IMR-90 (cell line): ENCODE measurements around the gene ABHD12B. TPM values are rescaled to one million over a fixed set of nuclear protein-coding genes. Genes with fewer than 3 reads are reported as not detected.

Experiments used
- ATAC-seq: fragments of 200-7000 bp; cut with Tn5 transposase; 2 replicates; pipeline ENCODE4 v1.9.1; 2020; ENCODE audit warnings: low read depth, mild to moderate bottlenecking, moderate library complexity
- BruUV-seq: library from RNA; stranded (reverse); fragments of 400-500 nt; replicated peaks from 2 replicates; lab custom pipeline; 2021; lab: Mats Ljungman, UMichigan
- CTCF ChIA-PET: fragments of 300-600 bp; formaldehyde crosslinking; extraction: SDS; loops from one replicate; lab custom pipeline; 2021; ENCODE audit warnings: antibody characterized with exemption; lab: Yijun Ruan, JAX
- POLR2A ChIA-PET: fragments of 300-600 bp; sonication (Branson Sonifier 250); formaldehyde crosslinking; loops from one replicate; lab custom pipeline; 2022; ENCODE audit warnings: antibody characterized with exemption; ENCODE audit not compliant: unreplicated experiment; lab: Charles Lee
- DNase-seq: peaks from one replicate; pipeline ENCODE4 v3.0.0; 2013
- H2AFZ ChIP-seq: replicated peaks from 2 replicates; pipeline ENCODE3; 2013; ENCODE audit warnings: low read length, mild to moderate bottlenecking; ENCODE audit not compliant: poor library complexity
- H2AK5ac ChIP-seq: 2 replicates; pipeline ENCODE4 v1.6.1; 2013; ENCODE audit warnings: low read depth, low read length, inconsistent platforms
- H2AK9ac ChIP-seq: replicated peaks from 2 replicates; pipeline ENCODE3; 2013; ENCODE audit warnings: mild to moderate bottlenecking, low read depth, low read length, moderate library complexity; ENCODE audit not compliant: poor library complexity
- H2BK120ac ChIP-seq: 2 replicates; pipeline ENCODE4 v1.6.1; 2013; ENCODE audit warnings: low read depth, low read length, inconsistent platforms
- H2BK15ac ChIP-seq: 3 replicates; pipeline ENCODE4 v1.6.1; 2013; ENCODE audit warnings: low read depth, low read length, inconsistent platforms
- H2BK20ac ChIP-seq: 2 replicates; pipeline ENCODE4 v1.6.1; 2013; ENCODE audit warnings: low read depth, mild to moderate bottlenecking, inconsistent platforms, low read length, moderate library complexity
- H2BK5ac ChIP-seq: 2 replicates; pipeline ENCODE4 v1.6.1; 2013; ENCODE audit warnings: mild to moderate bottlenecking, low read depth, low read length, inconsistent platforms; ENCODE audit not compliant: poor library complexity, severe bottlenecking
- H3K14ac ChIP-seq: replicated peaks from 2 replicates; pipeline ENCODE4 v1.6.1; 2013; ENCODE audit warnings: low read depth, low read length, inconsistent platforms
- H3K18ac ChIP-seq: 2 replicates; pipeline ENCODE4 v1.6.1; 2013; ENCODE audit warnings: low read depth, low read length, control low read depth
- H3K23ac ChIP-seq: 2 replicates; pipeline ENCODE4 v1.6.1; 2013; ENCODE audit warnings: low read depth, low read length, inconsistent platforms
- H3K27ac ChIP-seq: 2 replicates; pipeline ENCODE4 v1.5.1; 2013; ENCODE audit warnings: mild to moderate bottlenecking, control low read depth, low read length; ENCODE audit not compliant: insufficient read depth
- H3K27me3 ChIP-seq: 2 replicates; pipeline ENCODE4 v1.6.1; 2013; ENCODE audit warnings: low read length; ENCODE audit not compliant: control insufficient read depth, insufficient read depth
- H3K36me3 ChIP-seq: 2 replicates; pipeline ENCODE4 v1.6.1; 2013; ENCODE audit warnings: low read length, mixed read lengths; ENCODE audit not compliant: control insufficient read depth, insufficient read depth
- H3K4ac ChIP-seq: 2 replicates; pipeline ENCODE4 v1.6.1; 2013; ENCODE audit warnings: low read depth, low read length, inconsistent platforms
- H3K4me1 ChIP-seq: 2 replicates; pipeline ENCODE4 v1.6.1; 2013; ENCODE audit warnings: low read length, mixed read lengths; ENCODE audit not compliant: control insufficient read depth, insufficient read depth
- H3K4me2 ChIP-seq: 2 replicates; pipeline ENCODE4 v1.6.1; 2013; ENCODE audit warnings: low read depth, mild to moderate bottlenecking, control low read depth, low read length, moderate library complexity
- H3K4me3 ChIP-seq: 2 replicates; pipeline ENCODE4 v1.5.1; 2013; ENCODE audit warnings: low read depth, mild to moderate bottlenecking, control low read depth, low read length, moderate library complexity; ENCODE audit not compliant: insufficient read depth
- H3K56ac ChIP-seq: 2 replicates; pipeline ENCODE4 v1.6.1; 2013; ENCODE audit warnings: low read length, inconsistent platforms; ENCODE audit not compliant: insufficient read depth; ENCODE audit errors: extremely low read depth
- H3K79me1 ChIP-seq, 2 experiments: 2 replicates each; pipeline ENCODE4 v1.6.1; 2013; ENCODE audit warnings: low read length in 2 of 2, inconsistent platforms in 1 of 2, low read depth in 1 of 2
- H3K9ac ChIP-seq: 2 replicates; pipeline ENCODE4 v1.6.1; 2013; ENCODE audit warnings: low read depth, low read length, control low read depth
- H3K9me1 ChIP-seq: 2 replicates; pipeline ENCODE4 v1.6.1; 2013; ENCODE audit warnings: low read length, inconsistent platforms; ENCODE audit not compliant: insufficient read depth
- H3K9me3 ChIP-seq: 2 replicates; pipeline ENCODE4 v1.6.1; 2013; ENCODE audit warnings: low read length; ENCODE audit not compliant: control insufficient read depth, insufficient read depth
- H4K20me1 ChIP-seq: 2 replicates; pipeline ENCODE4 v1.6.1; 2013; ENCODE audit warnings: low read length, inconsistent platforms; ENCODE audit not compliant: insufficient read depth
- H4K5ac ChIP-seq: 2 replicates; pipeline ENCODE4 v1.6.1; 2013; ENCODE audit warnings: mild to moderate bottlenecking, low read depth, low read length, control low read depth
- H4K8ac ChIP-seq, 2 experiments: 2 replicates each; pipeline ENCODE4 v1.6.1; 2013; ENCODE audit warnings: low read depth in 2 of 2, low read length in 2 of 2, control low read depth in 1 of 2, inconsistent platforms in 1 of 2
- H4K91ac ChIP-seq: 2 replicates; pipeline ENCODE4 v1.6.1; 2013; ENCODE audit warnings: low read depth, low read length, inconsistent platforms; ENCODE audit not compliant: insufficient read depth
- BHLHE40 ChIP-seq: fragments of 150-350 bp; IDR thresholded peaks from 2 replicates; pipeline ENCODE4 v1.6.1; 2016; ENCODE audit warnings: mild to moderate bottlenecking, low read depth, low read length
- CEBPB ChIP-seq: IDR thresholded peaks from 2 replicates; pipeline ENCODE4 v1.6.1; 2012; ENCODE audit warnings: low read depth, low read length, improper control_type of control experiment
- CHD1 ChIP-seq: IDR thresholded peaks from 2 replicates; pipeline ENCODE4 v1.6.1; 2012; ENCODE audit warnings: low read depth, low read length, improper control_type of control experiment
- FOS ChIP-seq: fragments of 150-350 bp; IDR thresholded peaks from 2 replicates; pipeline ENCODE4 v1.6.1; 2016; ENCODE audit warnings: low read depth, low read length
- MAFK ChIP-seq: IDR thresholded peaks from 2 replicates; pipeline ENCODE4 v1.6.1; 2012; ENCODE audit warnings: low read depth, low read length, improper control_type of control experiment
- MAZ ChIP-seq: IDR thresholded peaks from 2 replicates; pipeline ENCODE4 v1.6.1; 2012; ENCODE audit warnings: low read depth, mild to moderate bottlenecking, low read length, improper control_type of control experiment, moderate library complexity, borderline replicate concordance
- MXI1 ChIP-seq: IDR thresholded peaks from 2 replicates; pipeline ENCODE4 v1.6.1; 2012; ENCODE audit warnings: low read depth, mild to moderate bottlenecking, low read length, moderate library complexity, borderline replicate concordance
- NFE2L2 ChIP-seq: fragments of 150-350 bp; IDR thresholded peaks from 2 replicates; pipeline ENCODE4 v1.6.1; 2016; ENCODE audit warnings: low read depth, mild to moderate bottlenecking, low read length
- POLR2A ChIP-seq: IDR thresholded peaks from 2 replicates; pipeline ENCODE4 v1.6.1; 2012; ENCODE audit warnings: mild to moderate bottlenecking, low read depth, low read length
- RAD21 ChIP-seq: IDR thresholded peaks from 2 replicates; pipeline ENCODE4 v1.6.1; 2012; ENCODE audit warnings: low read length, improper control_type of control experiment
- RCOR1 ChIP-seq: IDR thresholded peaks from 2 replicates; pipeline ENCODE4 v1.6.1; 2012; ENCODE audit warnings: mild to moderate bottlenecking, low read length, improper control_type of control experiment; ENCODE audit not compliant: insufficient replicate concordance
- RFX5 ChIP-seq: IDR thresholded peaks from 2 replicates; pipeline ENCODE4 v1.8.0; 2012; ENCODE audit warnings: low read depth, mild to moderate bottlenecking, low read length, moderate library complexity
- SMC3 ChIP-seq: fragments of 150-350 bp; IDR thresholded peaks from 2 replicates; pipeline ENCODE4 v1.6.1; 2016; ENCODE audit warnings: low read depth, mild to moderate bottlenecking, antibody characterized with exemption, low read length, moderate library complexity
- WGBS, 2 experiments: methylation state at CpG; one replicate each; pipeline versions ENCODE4 v1.1.5 to v1.1.7; 2013; ENCODE audit warnings: missing lambda C conversion rate in 2 of 2; ENCODE audit not compliant: insufficient read length in 1 of 2; ENCODE audit errors: extremely low coverage in 2 of 2; 5-methylcytosine and 5-hydroxymethylcytosine counted together
- dilution Hi-C: fragments of 300-500 bp; cut with HindIII; formaldehyde crosslinking; loops from one replicate; pipeline ENCODE4 v1.14.3; 2018; ENCODE audit warnings: low sequenced_read_pairs; ENCODE audit not compliant: unreplicated experiment
- in situ Hi-C: fragments of 300-500 bp; cut with MboI; formaldehyde crosslinking; loops from 3 replicates; pipeline ENCODE4 v1.14.3; 2019; ENCODE audit warnings: low sequenced_read_pairs, inconsistent platforms, mixed read lengths
- intact Hi-C: fragments of 100-400 bp; cut with micrococcal nuclease; formaldehyde crosslinking; loops from 2 replicates; pipeline ENCODE4 v1.10.0; 2022
- polyA plus RNA-seq, 3 experiments: library from polyadenylated mRNA; depleted of rRNA; stranded (reverse); fragments of >200 nt; gene quantifications; 2 replicates each; pipeline ENCODE4 v1.2.3, GENCODE V29; 2012; ENCODE audit warnings: low replicate concordance in 1 of 3
- total RNA-seq: library from RNA; depleted of rRNA; stranded (reverse); fragments of >200 nt; gene quantifications from 2 replicates; pipeline ENCODE4 v1.2.3, GENCODE V29; 2012
- TF ChIP-seq, protein P1 (sequence below): fragments of 150-350 bp; IDR thresholded peaks from 2 replicates; pipeline ENCODE4 v1.6.1; 2017; ENCODE audit warnings: mild to moderate bottlenecking, antibody characterized with exemption, low read length, low read depth
- TF ChIP-seq, protein P2 (sequence below): fragments of 150-350 bp; IDR thresholded peaks from 2 replicates; pipeline ENCODE4 v1.6.1; 2016; ENCODE audit warnings: low read depth, mild to moderate bottlenecking, low read length, moderate library complexity, borderline replicate concordance
- TF ChIP-seq, protein P3 (sequence below): conservative IDR thresholded peaks from 2 replicates; pipeline ENCODE4 v1.5.1; 2012; ENCODE audit warnings: mild to moderate bottlenecking, low read depth, low read length, improper control_type of control experiment

Gene ABHD12B
- total and polyA plus RNA-seq, 2 of the 4 experiments (the other 2 are of a cell fraction): 0.18 TPM; not detected in 1

DNA sequence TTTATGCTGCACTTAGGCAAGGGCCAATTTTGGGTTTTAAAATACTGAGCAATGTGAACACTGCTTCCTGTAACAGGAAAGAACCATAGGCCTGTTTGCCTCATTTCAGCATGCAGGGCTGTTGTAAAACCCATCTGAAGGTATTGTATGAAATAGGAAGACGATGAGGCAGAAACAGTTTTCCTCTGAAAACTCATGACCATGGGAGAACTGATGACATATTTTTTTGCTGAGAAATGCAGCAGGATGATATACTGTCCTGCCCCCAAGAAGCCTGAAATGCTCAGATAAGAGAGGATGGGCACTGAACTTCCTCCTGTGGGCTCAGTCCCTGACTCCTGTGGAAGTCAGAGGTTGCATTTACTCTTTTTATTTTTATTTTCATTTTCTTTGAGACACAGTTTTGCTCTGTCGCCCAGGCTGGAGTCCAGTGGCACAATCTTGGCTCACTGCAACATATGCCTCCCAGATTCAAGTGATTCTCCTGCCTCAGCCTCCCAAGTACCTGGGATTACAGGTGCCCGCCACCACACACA, 55.1 kb downstream of the ABHD12B start:
- Histone ChIP-seq H3K36me3 (peaks cover 23% of the 10 kb centered on the region), H3K79me1 (no peaks in the 10 kb centered on the region), H2BK15ac (no peak overlapping the region), H3K27me3 (no peaks in the 10 kb centered on the region), H4K20me1 (no peaks in the 10 kb centered on the region), H2AK9ac (no peak overlapping the region), H3K9me3 (no peaks in the 10 kb centered on the region), H3K4me1 (peaks cover 3% of the 10 kb centered on the region), H4K8ac (no peak overlapping the region), H3K9me1 (peaks cover 7% of the 10 kb centered on the region), H2AFZ (no peak overlapping the region), H2BK120ac (no peak overlapping the region), H3K56ac (no peak overlapping the region), H3K27ac (no peak overlapping the region), H3K23ac (no peak overlapping the region), H2BK20ac (no peak overlapping the region), H3K4me3 (no peak overlapping the region), H2BK5ac (no peak overlapping the region), H2AK5ac (no peak overlapping the region), H3K14ac (no peak overlapping the region), H3K18ac (no peak overlapping the region), H4K5ac (no peak overlapping the region), H3K4me2 (no peak overlapping the region), H3K9ac (no peak overlapping the region), H3K4ac (no peak overlapping the region), H4K91ac (no peak overlapping the region)
- intact Hi-C loops (no loop called here), in situ Hi-C loops (no loop called here), dilution Hi-C loops (no loop called here)
- ATAC-seq (no peak), DNase-seq (no peak)
- BruUV-seq: no TSS peak
- no peak for TF ChIP-seq SMC3
- no peak for TF ChIP-seq RAD21
- TF ChIP-seq MAFK: no peak
- TF ChIP-seq MAZ: no peak
- no peak for TF ChIP-seq FOS
- no peak for TF ChIP-seq MXI1
- TF ChIP-seq BHLHE40: no peak
- TF ChIP-seq, protein P1, sequence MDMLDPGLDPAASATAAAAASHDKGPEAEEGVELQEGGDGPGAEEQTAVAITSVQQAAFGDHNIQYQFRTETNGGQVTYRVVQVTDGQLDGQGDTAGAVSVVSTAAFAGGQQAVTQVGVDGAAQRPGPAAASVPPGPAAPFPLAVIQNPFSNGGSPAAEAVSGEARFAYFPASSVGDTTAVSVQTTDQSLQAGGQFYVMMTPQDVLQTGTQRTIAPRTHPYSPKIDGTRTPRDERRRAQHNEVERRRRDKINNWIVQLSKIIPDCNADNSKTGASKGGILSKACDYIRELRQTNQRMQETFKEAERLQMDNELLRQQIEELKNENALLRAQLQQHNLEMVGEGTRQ: no peak
- no peak for TF ChIP-seq RFX5
- TF ChIP-seq RCOR1: no peak
- TF ChIP-seq, protein P2, sequence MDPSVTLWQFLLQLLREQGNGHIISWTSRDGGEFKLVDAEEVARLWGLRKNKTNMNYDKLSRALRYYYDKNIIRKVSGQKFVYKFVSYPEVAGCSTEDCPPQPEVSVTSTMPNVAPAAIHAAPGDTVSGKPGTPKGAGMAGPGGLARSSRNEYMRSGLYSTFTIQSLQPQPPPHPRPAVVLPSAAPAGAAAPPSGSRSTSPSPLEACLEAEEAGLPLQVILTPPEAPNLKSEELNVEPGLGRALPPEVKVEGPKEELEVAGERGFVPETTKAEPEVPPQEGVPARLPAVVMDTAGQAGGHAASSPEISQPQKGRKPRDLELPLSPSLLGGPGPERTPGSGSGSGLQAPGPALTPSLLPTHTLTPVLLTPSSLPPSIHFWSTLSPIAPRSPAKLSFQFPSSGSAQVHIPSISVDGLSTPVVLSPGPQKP: no peak
- TF ChIP-seq, protein P3, sequence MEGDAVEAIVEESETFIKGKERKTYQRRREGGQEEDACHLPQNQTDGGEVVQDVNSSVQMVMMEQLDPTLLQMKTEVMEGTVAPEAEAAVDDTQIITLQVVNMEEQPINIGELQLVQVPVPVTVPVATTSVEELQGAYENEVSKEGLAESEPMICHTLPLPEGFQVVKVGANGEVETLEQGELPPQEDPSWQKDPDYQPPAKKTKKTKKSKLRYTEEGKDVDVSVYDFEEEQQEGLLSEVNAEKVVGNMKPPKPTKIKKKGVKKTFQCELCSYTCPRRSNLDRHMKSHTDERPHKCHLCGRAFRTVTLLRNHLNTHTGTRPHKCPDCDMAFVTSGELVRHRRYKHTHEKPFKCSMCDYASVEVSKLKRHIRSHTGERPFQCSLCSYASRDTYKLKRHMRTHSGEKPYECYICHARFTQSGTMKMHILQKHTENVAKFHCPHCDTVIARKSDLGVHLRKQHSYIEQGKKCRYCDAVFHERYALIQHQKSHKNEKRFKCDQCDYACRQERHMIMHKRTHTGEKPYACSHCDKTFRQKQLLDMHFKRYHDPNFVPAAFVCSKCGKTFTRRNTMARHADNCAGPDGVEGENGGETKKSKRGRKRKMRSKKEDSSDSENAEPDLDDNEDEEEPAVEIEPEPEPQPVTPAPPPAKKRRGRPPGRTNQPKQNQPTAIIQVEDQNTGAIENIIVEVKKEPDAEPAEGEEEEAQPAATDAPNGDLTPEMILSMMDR: no peak
- TF ChIP-seq POLR2A: no peak
- TF ChIP-seq CEBPB: no peak
- TF ChIP-seq CHD1: no peak
- TF ChIP-seq NFE2L2: no peak
- POLR2A ChIA-PET: no interaction called here
- WGBS, 2 experiments: no CpG with 5 or more reads among the region's 3 CpGs
- CTCF ChIA-PET: no interaction called here
